HEK293T (cell line): ENCODE results near the gene LSS.

Source experiments
- CTCF ChIA-PET: fragments of 350-600 bp; formaldehyde crosslinking; extraction: SDS; loops from one replicate; lab custom pipeline; 2021; ENCODE audit warnings: antibody characterized with exemption, inconsistent platforms; lab: Yijun Ruan, JAX
- POLR2A ChIA-PET: fragments of 350-600 bp; formaldehyde crosslinking; extraction: SDS; loops from one replicate; lab custom pipeline; 2020; ENCODE audit warnings: antibody characterized with exemption, inconsistent platforms; lab: Yijun Ruan, JAX
- DNase-seq: peaks from one replicate; pipeline ENCODE4 v3.0.0; 2012; ENCODE audit warnings: mixed read lengths; ENCODE audit errors: extremely low spot score
- ARNT ChIP-seq: fragments of 450-650 bp; IDR thresholded peaks from 2 replicates; pipeline ENCODE4 v1.6.1; 2017; ENCODE audit warnings: mild to moderate bottlenecking
- BHLHE40 ChIP-seq: fragments of 450-650 bp; IDR thresholded peaks from 2 replicates; pipeline ENCODE4 v1.6.1; 2016; ENCODE audit warnings: mild to moderate bottlenecking, moderate library complexity, borderline replicate concordance
- CTBP1 ChIP-seq: fragments of 450-650 bp; IDR thresholded peaks from 2 replicates; pipeline ENCODE4 v1.6.1; 2016; ENCODE audit warnings: borderline replicate concordance
- ELF4 ChIP-seq: fragments of 450-650 bp; IDR thresholded peaks from 2 replicates; pipeline ENCODE4 v1.6.1; 2017; ENCODE audit warnings: antibody characterized with exemption
- FOXA1 ChIP-seq: fragments of 450-650 bp; IDR thresholded peaks from 2 replicates; pipeline ENCODE4 v1.6.1; 2016; ENCODE audit warnings: mild to moderate bottlenecking
- FOXK2 ChIP-seq: fragments of 450-650 bp; IDR thresholded peaks from 2 replicates; pipeline ENCODE4 v1.6.1; 2016; ENCODE audit warnings: mild to moderate bottlenecking
- FOXM1 ChIP-seq: fragments of 450-650 bp; IDR thresholded peaks from 2 replicates; pipeline ENCODE4 v1.6.1; 2017; ENCODE audit warnings: mild to moderate bottlenecking, borderline replicate concordance
- HDGF ChIP-seq: fragments of 450-650 bp; IDR thresholded peaks from 2 replicates; pipeline ENCODE4 v1.6.1; 2017; ENCODE audit warnings: antibody characterized with exemption, borderline replicate concordance
- L3MBTL2 ChIP-seq: fragments of 450-650 bp; conservative IDR thresholded peaks from 2 replicates; pipeline ENCODE4 v1.6.1; 2016; ENCODE audit warnings: mild to moderate bottlenecking
- LEF1 ChIP-seq: fragments of 450-650 bp; IDR thresholded peaks from 2 replicates; pipeline ENCODE4 v1.6.1; 2017; ENCODE audit warnings: mild to moderate bottlenecking, borderline replicate concordance
- NFRKB ChIP-seq: fragments of 450-650 bp; IDR thresholded peaks from 2 replicates; pipeline ENCODE4 v1.6.1; 2016; ENCODE audit warnings: mild to moderate bottlenecking, moderate library complexity
- SP1 ChIP-seq: fragments of 450-650 bp; IDR thresholded peaks from 2 replicates; pipeline ENCODE4 v1.6.1; 2017
- SUZ12 ChIP-seq: fragments of 450-650 bp; IDR thresholded peaks from 2 replicates; pipeline ENCODE4 v1.6.1; 2016; ENCODE audit warnings: mild to moderate bottlenecking
- TARDBP ChIP-seq: fragments of 450-650 bp; IDR thresholded peaks from 2 replicates; pipeline ENCODE4 v1.6.1; 2016
- ZNF384 ChIP-seq: fragments of 450-650 bp; IDR thresholded peaks from 2 replicates; pipeline ENCODE4 v1.6.1; 2016
- TF ChIP-seq, protein P1 (sequence below): fragments of 450-650 bp; IDR thresholded peaks from 2 replicates; pipeline ENCODE4 v1.6.1; 2016

The LSS gene

DNA sequence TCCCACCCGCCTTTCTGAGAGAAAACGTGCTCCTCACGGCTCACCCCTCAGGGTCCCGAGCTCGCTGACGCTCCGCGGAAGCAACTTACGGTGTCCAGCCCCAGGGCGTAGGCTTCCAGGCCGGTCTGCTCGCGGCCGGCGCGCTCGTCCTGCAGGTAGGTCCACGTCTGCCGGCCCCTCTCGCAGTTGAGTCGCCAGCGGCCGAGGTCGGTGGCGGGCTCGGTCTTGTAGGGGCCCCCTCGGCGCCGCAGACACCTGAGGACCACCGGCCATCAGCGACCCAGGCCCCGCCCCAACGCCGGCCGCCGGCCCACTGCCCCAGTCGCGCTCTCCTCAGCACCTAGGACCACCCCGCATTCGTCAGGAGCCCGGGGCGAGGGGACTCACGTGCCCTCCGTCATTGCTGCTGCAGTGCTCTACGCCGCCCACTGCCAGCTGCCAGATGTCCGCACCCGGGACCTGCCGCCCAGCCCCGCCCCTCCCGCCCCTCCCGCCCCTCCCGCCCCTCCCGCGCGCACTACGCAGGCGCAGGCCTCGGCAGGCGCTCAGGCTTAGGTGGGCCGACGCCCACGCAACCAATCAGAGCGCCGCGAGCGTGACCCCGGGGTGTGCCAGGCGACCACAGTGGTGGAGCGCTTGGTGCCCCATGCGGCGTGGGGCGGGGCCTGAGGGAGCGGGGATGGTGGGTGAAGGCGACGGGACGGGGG lies at the start of gene LSS:
LSS (minus strand) TSS at position 430 of the 707 bp plus-strand sequence; CDS start at position 401, 29 bp downstream.
- ChIA-PET POLR2A (interaction anchor here (1.4 kb wide), 1 partner anchor 85 kb away, joined by 4 read pairs; no protein-coding TSS in a partner anchor), CTCF (no interaction called here)
- peak; percentile 99 for DNase-seq
- no peak for TF ChIP-seq FOXA1
- no peak for TF ChIP-seq CTBP1
- TF ChIP-seq SUZ12: no peak
- no peak for TF ChIP-seq ELF4
- TF ChIP-seq HDGF: no peak
- peak; percentile 92 for TF ChIP-seq L3MBTL2
- TF ChIP-seq FOXM1: no peak
- TF ChIP-seq NFRKB: no peak

DNA sequence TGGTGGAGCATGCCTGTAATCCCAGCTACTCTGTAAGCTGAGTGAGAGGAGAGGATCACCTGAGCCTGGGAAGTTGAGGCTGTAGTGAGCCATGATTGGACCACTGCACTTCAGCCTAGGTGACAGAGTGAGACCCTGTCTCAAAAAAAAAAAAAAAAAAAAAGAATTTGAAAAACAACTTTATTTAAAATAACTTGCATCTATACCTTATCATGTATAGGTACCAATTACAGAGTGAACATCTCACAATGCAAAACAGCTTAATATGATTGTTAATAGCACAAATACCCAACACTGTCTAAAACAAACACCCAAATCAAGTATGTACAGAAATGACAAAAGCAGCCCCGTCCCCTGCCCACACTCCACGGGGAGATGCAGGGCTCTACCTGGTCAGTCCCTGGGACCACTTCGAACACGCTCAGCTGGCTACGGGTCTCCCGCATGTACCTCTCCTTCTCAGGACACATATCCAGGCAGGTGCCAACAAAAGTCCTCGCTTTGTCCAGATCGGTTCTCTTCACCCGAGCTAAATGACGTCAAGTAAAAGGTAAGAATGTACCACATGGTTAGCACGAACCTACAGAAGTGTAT lies 46.3 kb upstream of the LSS start:
- TF ChIP-seq ZNF384 (peak; percentile 48; the same call in 1 of the 2 replicates), HDGF (no peak), FOXM1 (no peak)
- ChIA-PET CTCF (no interaction called here), POLR2A (interaction anchor here (1.1 kb wide), 1 partner anchor 11 kb away, joined by 3 read pairs; the partner anchor contains the start of genes MCM3AP and YBEY)
- no peak for DNase-seq

DNA sequence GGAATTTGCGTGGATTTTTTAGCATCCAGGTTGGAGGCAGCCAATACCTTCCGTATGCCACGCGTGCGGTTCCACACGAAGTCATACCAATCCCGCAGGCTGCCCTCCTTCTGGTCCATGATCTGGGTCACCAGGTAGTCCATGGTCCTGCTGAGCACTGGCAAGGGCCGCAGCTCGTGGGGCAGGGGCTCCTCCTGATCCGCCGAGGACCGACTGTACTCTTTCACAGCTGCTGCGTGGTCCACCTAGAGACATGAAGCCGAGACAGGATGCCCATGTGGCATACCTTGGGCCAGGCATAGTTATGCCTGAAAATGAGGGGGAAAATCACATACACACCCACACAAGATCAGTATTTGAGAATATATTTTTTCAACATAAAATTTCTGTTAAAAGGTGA lies 44.8 kb upstream of the LSS start:
- DNase-seq: no peak
- ChIA-PET CTCF (no interaction called here), POLR2A (no interaction called here)

DNA sequence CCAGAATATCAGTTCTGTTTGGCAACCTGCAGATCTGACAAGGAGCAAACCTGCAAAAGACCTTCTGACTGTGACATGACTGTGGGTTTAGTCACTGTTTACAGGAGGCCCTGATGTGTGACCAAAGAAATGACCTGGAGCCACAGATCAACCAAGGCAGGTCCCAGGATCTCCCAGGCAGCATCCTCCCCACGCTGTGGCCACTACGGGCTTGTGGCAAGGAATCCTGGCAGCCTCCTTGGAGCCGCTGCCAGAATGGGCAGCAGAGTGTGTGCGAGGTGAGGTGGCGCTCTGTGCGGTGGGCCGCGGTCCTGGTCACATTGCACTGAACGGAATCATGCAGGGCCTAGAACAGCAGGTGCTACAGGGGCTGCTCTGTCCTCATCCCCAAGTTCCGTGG lies 40.9 kb upstream of the LSS start:
- ChIA-PET CTCF (no interaction called here), POLR2A (no interaction called here)
- no peak for DNase-seq
- TF ChIP-seq SP1 (no peak), SUZ12 (no peak), CTBP1 (no peak), ARNT (no peak), FOXM1 (no peak), TARDBP (no peak), ZNF384 (no peak), BHLHE40 (no peak), ELF4 (no peak), FOXK2 (no peak), HDGF (no peak), L3MBTL2 (no peak), FOXA1 (no peak), LEF1 (no peak), NFRKB (no peak)
- TF ChIP-seq, protein P1, sequence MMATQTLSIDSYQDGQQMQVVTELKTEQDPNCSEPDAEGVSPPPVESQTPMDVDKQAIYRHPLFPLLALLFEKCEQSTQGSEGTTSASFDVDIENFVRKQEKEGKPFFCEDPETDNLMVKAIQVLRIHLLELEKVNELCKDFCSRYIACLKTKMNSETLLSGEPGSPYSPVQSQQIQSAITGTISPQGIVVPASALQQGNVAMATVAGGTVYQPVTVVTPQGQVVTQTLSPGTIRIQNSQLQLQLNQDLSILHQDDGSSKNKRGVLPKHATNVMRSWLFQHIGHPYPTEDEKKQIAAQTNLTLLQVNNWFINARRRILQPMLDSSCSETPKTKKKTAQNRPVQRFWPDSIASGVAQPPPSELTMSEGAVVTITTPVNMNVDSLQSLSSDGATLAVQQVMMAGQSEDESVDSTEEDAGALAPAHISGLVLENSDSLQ: no peak

More for the DNA sequence above, 44.8 kb upstream of the LSS start:
- TF ChIP-seq TARDBP (no peak), SP1 (no peak), NFRKB (no peak), FOXM1 (no peak), ELF4 (no peak), ZNF384 (no peak), FOXA1 (no peak), SUZ12 (no peak), L3MBTL2 (no peak), LEF1 (no peak), HDGF (no peak), FOXK2 (no peak), ARNT (no peak), BHLHE40 (no peak)
- TF ChIP-seq, protein P1: no peak

DNA sequence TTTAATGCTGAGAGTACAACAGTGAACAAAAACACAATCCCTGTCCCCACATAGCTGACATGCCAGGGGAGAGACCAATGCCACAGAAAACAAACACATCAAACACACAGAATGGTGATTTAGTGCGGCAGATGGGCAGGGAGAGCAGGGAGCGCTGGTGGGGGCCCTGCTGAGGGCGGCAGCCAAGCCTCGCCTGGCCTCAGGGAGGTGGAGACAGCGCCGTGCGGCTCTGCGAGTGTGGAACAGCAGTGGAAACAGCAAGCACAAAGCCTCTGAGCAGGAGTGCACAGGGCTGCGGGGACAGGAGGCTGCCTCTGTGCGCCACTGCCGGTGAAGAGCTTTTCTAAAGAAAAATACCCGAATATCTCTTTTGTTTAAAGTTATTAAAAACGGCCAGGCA lies 39.8 kb upstream of the LSS start:
- POLR2A ChIA-PET: no interaction called here
- DNase-seq: no peak

More for the DNA sequence above, 39.8 kb upstream of the LSS start:
- TF ChIP-seq L3MBTL2 (no peak), SUZ12 (no peak), FOXK2 (no peak), HDGF (no peak), FOXA1 (no peak), BHLHE40 (no peak), LEF1 (no peak), ZNF384 (no peak), TARDBP (no peak), NFRKB (no peak), SP1 (no peak), ARNT (no peak), ELF4 (no peak)
- TF ChIP-seq, protein P1: no peak
- CTCF ChIA-PET: no interaction called here
